GM18951 (cell line): Measurements from ENCODE around the gene PDIA3.

Source experiments
- POLR2A ChIP-seq: IDR thresholded peaks from 4 replicates; pipeline ENCODE4 v1.6.1; 2011; ENCODE audit warnings: mild to moderate bottlenecking; ENCODE audit not compliant: insufficient read length, insufficient read depth; ENCODE audit errors: extremely low read depth
- in situ Hi-C: fragments of 300-500 bp; cut with MboI; formaldehyde crosslinking; loops from one replicate; pipeline ENCODE4 v1.12.0; 2022; ENCODE audit warnings: low sequenced_read_pairs, mixed read lengths, inconsistent platforms; ENCODE audit not compliant: unreplicated experiment

The PDIA3 gene

DNA sequence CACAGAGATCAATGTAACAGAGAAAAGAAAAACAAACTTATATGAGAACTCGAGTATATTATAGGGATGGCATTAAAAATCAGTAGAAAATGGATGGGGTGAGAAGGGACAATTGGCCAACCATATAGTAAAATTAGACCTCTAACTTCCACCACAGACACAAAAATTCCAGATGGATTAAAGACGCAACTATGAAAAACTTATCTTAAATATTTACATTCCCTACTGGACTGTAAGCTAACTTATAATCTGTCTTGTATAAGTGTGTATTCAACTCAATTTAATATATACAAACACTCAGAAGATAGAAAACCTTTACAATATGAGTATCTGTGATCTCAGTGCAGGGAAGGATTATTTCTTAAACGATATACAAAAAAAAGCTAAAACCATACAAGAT lies 75.3 kb downstream of the PDIA3 start:
- in situ Hi-C loops, result no loop called here
- no peak for TF ChIP-seq POLR2A
